ENCODE results near the gene NSMCE1.

DNA sequence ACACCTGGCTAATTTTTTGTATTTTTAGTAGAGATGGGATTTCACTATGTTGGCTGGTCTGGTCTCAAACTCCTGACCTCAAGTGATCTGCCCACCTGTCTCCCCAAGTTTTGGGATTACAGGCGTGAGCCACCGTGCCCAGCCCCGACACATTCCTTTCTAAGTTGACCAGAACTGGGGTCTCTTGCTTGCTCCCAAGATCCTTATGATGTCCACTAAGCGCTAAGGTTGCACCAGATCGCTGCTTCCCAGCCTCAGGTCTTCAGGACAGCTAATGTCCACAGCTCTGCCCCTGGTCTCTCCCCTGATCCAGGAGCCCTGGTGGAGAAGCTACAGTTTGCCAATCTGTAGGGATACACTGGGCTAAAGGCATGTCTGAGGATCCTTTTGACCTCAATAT, 29.5 kb downstream of the NSMCE1 start:
- TF ChIP-seq, protein P1, sequence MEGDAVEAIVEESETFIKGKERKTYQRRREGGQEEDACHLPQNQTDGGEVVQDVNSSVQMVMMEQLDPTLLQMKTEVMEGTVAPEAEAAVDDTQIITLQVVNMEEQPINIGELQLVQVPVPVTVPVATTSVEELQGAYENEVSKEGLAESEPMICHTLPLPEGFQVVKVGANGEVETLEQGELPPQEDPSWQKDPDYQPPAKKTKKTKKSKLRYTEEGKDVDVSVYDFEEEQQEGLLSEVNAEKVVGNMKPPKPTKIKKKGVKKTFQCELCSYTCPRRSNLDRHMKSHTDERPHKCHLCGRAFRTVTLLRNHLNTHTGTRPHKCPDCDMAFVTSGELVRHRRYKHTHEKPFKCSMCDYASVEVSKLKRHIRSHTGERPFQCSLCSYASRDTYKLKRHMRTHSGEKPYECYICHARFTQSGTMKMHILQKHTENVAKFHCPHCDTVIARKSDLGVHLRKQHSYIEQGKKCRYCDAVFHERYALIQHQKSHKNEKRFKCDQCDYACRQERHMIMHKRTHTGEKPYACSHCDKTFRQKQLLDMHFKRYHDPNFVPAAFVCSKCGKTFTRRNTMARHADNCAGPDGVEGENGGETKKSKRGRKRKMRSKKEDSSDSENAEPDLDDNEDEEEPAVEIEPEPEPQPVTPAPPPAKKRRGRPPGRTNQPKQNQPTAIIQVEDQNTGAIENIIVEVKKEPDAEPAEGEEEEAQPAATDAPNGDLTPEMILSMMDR (IDR thresholded peaks at IDR 0.05; ENCODE audit: low read length) = no peak
- no peak for TF ChIP-seq EZH2 (IDR thresholded peaks at IDR 0.05; ENCODE audit: borderline replicate concordance, low read length)

All from OCI-LY1 (cell line).